K562 (cell line): Measurements from ENCODE around the gene ZNF74. TPM values are rescaled to one million over a fixed set of nuclear protein-coding genes. Genes with fewer than 3 reads are reported as not detected.
A peak's percentile ranks its signal among the peaks of the same experiment; 100 is the strongest.

Experiments
- BRF1 ChIP-seq: IDR thresholded peaks from 3 replicates; pipeline ENCODE4 v1.6.1; 2011; ENCODE audit warnings: borderline replicate concordance, mild to moderate bottlenecking; ENCODE audit not compliant: insufficient read length; ENCODE audit errors: extremely low read depth
- CBFB ChIP-seq: sonication (generic); formaldehyde crosslinking; IDR thresholded peaks from 2 replicates; pipeline ENCODE4 v1.4.0; 2020; ENCODE audit warnings: mild to moderate bottlenecking, missing genetic modification reagents
- FOXK1 ChIP-seq: sonication (generic); formaldehyde crosslinking; IDR thresholded peaks from 2 replicates; pipeline ENCODE4 v1.8.0; 2022; ENCODE audit warnings: missing genetic modification reagents, mild to moderate bottlenecking, borderline replicate concordance
- GATA2 ChIP-seq: sonication (generic); formaldehyde crosslinking; IDR thresholded peaks from 2 replicates; pipeline ENCODE4 v1.4.0; 2020; ENCODE audit warnings: mild to moderate bottlenecking, missing genetic modification reagents
- JUN ChIP-seq, 2 experiments: sonication (generic) in 1 of 2; formaldehyde crosslinking in 1 of 2; IDR thresholded peaks; 2 replicates each; pipeline versions ENCODE4 v1.6.1 to v1.8.0; 2012 to 2022; ENCODE audit warnings: borderline replicate concordance in 2 of 2, mild to moderate bottlenecking in 2 of 2, improper control_type of control experiment in 1 of 2, low read depth in 1 of 2, low read length in 1 of 2, missing genetic modification reagents in 1 of 2
- KAT8 ChIP-seq: fragments of 450-650 bp; IDR thresholded peaks from 2 replicates; pipeline ENCODE4 v1.6.1; 2016; ENCODE audit warnings: low read depth, mild to moderate bottlenecking
- KLF1 ChIP-seq: fragments of 450-650 bp; IDR thresholded peaks from 2 replicates; pipeline ENCODE4 v1.6.1; 2016; ENCODE audit warnings: missing genetic modification characterization, missing compliant biosample characterization
- KLF13 ChIP-seq: fragments of 450-650 bp; IDR thresholded peaks from 2 replicates; pipeline ENCODE4 v1.6.1; 2016; ENCODE audit warnings: missing genetic modification characterization, low read depth, mild to moderate bottlenecking, missing compliant biosample characterization, moderate library complexity, borderline replicate concordance
- MEF2D ChIP-seq: conservative IDR thresholded peaks from 2 replicates; pipeline ENCODE4 v1.6.1; 2016; ENCODE audit warnings: low read depth, missing genetic modification characterization, missing compliant biosample characterization
- PTTG1 ChIP-seq: fragments of 450-650 bp; IDR thresholded peaks from 2 replicates; pipeline ENCODE4 v1.6.1; 2016; ENCODE audit warnings: low read depth, mild to moderate bottlenecking, missing genetic modification characterization, missing compliant biosample characterization
- RBBP5 ChIP-seq: fragments of 200-600 bp; sonication (generic); IDR thresholded peaks from 2 replicates; pipeline ENCODE4 v1.6.1; 2012; ENCODE audit warnings: borderline replicate concordance, mild to moderate bottlenecking, low read length, control low read depth, inconsistent platforms; ENCODE audit not compliant: insufficient read depth, poor library complexity, severe bottlenecking
- SETDB1 ChIP-seq: IDR thresholded peaks from one replicate; pipeline ENCODE4 v1.6.1; 2012; ENCODE audit warnings: low read length, control low read depth, inconsistent platforms
- SRF ChIP-seq, 2 experiments: fragments of 250-450, 450-650 bp in 1 of 2; sonication (Bioruptor Pico) in 1 of 2; sonication (generic) in 1 of 2; formaldehyde crosslinking; IDR thresholded peaks; 2 replicates each; pipeline versions ENCODE4 v1.5.0 to v1.5.1; 2020 to 2022; ENCODE audit warnings: mild to moderate bottlenecking in 1 of 2, missing genetic modification reagents in 1 of 2
- SRSF9 ChIP-seq: fragments of 200-400 bp; formaldehyde crosslinking; IDR thresholded peaks from 2 replicates; pipeline ENCODE4 v1.6.1; 2017; ENCODE audit warnings: low read depth, low read length, borderline replicate concordance
- TAF15 ChIP-seq: fragments of 200-400 bp; formaldehyde crosslinking; IDR thresholded peaks from 2 replicates; pipeline ENCODE4 v1.6.1; 2017; ENCODE audit warnings: mild to moderate bottlenecking, low read depth, low read length, moderate library complexity
- TFAM ChIP-seq: fragments of 250-450 bp; sonication (Bioruptor Pico); conservative IDR thresholded peaks from 2 replicates; pipeline ENCODE4 v1.5.0; 2021; ENCODE audit warnings: mild to moderate bottlenecking, moderate library complexity
- U2AF1 ChIP-seq: fragments of 200-400 bp; formaldehyde crosslinking; optimal IDR thresholded peaks from 2 replicates; pipeline ENCODE3; 2017; ENCODE audit warnings: mild to moderate bottlenecking, low read depth, low read length, moderate library complexity
- ZBTB1 ChIP-seq: sonication (generic); formaldehyde crosslinking; IDR thresholded peaks from 2 replicates; pipeline ENCODE4 v1.8.1; 2023; ENCODE audit warnings: missing genetic modification reagents, low read depth, mild to moderate bottlenecking, borderline replicate concordance
- ZKSCAN3 ChIP-seq: fragments of 250-450 bp; sonication (Bioruptor Pico); IDR thresholded peaks from 2 replicates; pipeline ENCODE4 v1.4.0; 2020
- ZNF316 ChIP-seq: fragments of 450-650 bp; IDR thresholded peaks from 2 replicates; pipeline ENCODE4 v1.6.1; 2016
- ZNF354B ChIP-seq: fragments of 250-450 bp; sonication (Bioruptor Pico); IDR thresholded peaks from 2 replicates; pipeline ENCODE4 v1.4.0; 2020
- ZNF436 ChIP-seq: fragments of 250-450, 450-650 bp; sonication (Bioruptor Pico); formaldehyde crosslinking; IDR thresholded peaks from 2 replicates; pipeline ENCODE4 v1.7.0; 2020; ENCODE audit warnings: mild to moderate bottlenecking
- ZNF551 ChIP-seq: fragments of 250-450 bp; sonication (Bioruptor Pico); IDR thresholded peaks from 2 replicates; pipeline ENCODE4 v1.5.0; 2021; ENCODE audit warnings: mild to moderate bottlenecking, moderate library complexity
- ZNF764 ChIP-seq: fragments of 250-450 bp; sonication (Bioruptor Pico); IDR thresholded peaks from 2 replicates; pipeline ENCODE4 v1.4.0; 2020; ENCODE audit warnings: low read depth, mild to moderate bottlenecking, moderate library complexity
- polyA plus RNA-seq, 8 experiments: library from polyadenylated mRNA; depleted of rRNA in 4 of 8; stranded (reverse) in 5 of 8; unstranded in 3 of 8; fragments of >200 nt; fragmentation: Nextera tagmentation in 2 of 8; fragmentation: Illumina TruSeq in 1 of 8; extraction: Ambion mirVana in 2 of 8; extraction: Trizol in 1 of 8; gene quantifications; 2 replicates each; pipeline versions ENCODE4 v1.2.1 to v1.2.3, GENCODE V29; 2011 to 2014; ENCODE audit warnings: inconsistent platforms in 1 of 8, missing spikeins in 1 of 8
- total RNA-seq, 7 experiments: library from RNA; depleted of rRNA in 6 of 7; stranded (reverse); fragments of >200 nt in 6 of 7; fragmentation: Illumina TruSeq in 2 of 7; extraction: Trizol in 2 of 7; gene quantifications; 2 replicates each; pipeline versions ENCODE4 v1.2.1 to v1.2.3, GENCODE V29; 2011 to 2021; ENCODE audit warnings: low replicate concordance in 1 of 7
- TF ChIP-seq, protein P1 (sequence below): sonication (generic); formaldehyde crosslinking; IDR thresholded peaks from 2 replicates; pipeline ENCODE4 v1.8.0; 2022; ENCODE audit warnings: mild to moderate bottlenecking, missing genetic modification reagents
- TF ChIP-seq, protein P2 (sequence below): sonication (generic); formaldehyde crosslinking; IDR thresholded peaks from 2 replicates; pipeline ENCODE4 v1.8.0; 2022; ENCODE audit warnings: missing genetic modification reagents, mild to moderate bottlenecking, borderline replicate concordance

The ZNF74 gene
- total and polyA plus RNA-seq, 9 of the 15 experiments (the other 6 are each of a cell fraction or from before 2014, with no cell fraction given): 2.4 to 53.5 (median 31.5) TPM

DNA sequence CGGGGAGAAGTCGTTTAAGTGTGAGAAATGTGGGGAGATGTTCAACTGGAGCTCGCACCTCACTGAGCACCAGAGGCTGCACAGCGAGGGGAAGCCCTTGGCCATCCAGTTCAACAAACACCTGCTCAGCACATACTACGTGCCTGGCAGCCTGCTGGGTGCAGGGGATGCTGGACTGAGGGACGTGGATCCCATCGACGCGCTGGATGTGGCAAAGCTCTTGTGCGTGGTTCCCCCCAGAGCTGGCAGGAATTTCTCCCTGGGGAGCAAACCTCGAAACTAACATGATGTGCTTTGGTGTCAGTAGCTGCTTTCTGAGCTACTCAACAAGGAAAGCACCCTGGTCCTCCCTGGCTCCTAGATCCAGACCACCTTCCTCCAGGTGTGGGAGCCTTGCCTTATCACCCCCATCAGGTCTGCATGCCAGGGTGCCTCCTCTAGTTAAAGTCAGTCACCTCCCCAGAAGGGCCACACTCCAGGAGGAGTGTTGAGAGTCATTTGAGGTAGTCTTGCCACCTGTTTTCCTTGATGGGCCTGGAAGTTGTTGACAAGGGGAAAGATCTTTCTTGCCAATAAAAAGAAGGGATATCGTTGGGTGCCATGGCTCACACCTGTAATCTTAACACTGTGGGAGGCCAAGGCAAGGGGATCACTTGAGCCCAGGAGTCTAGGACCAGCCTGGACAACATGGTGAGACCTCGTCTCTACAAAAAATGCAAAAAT is 12.9 kb downstream of the ZNF74 start (continued):
- TF ChIP-seq SETDB1 (peak; percentile 14), ZKSCAN3 (CRISPR knock-in tag) (no peak), SRF (CRISPR knock-in tag; IDR thresholded peaks at IDR 0.05) (no peak), JUN (IDR thresholded peaks at IDR 0.05; ENCODE audit: borderline replicate concordance, low read depth, low read length) (no peak), JUN (CRISPR knock-in tag; IDR thresholded peaks at IDR 0.05; ENCODE audit: borderline replicate concordance) (no peak), MEF2D (tag) (no peak), KLF13 (tag) (no peak), GATA2 (CRISPR knock-in tag) (peak; percentile 16; the same call in 1 of the 2 replicates), ZNF316 (no peak), ZBTB1 (no peak), KLF1 (no peak), ZNF551 (no peak), KAT8 (no peak), U2AF1 (no peak), RBBP5 (peak; percentile 12), TFAM (no peak), ZNF354B (no peak), ZNF764 (CRISPR knock-in tag) (no peak), ZNF436 (CRISPR knock-in tag) (no peak), FOXK1 (no peak), CBFB (CRISPR knock-in tag) (peak; percentile 49; the same call in 1 of the 2 replicates), BRF1 (no peak), TAF15 (no peak), PTTG1 (tag) (no peak), SRSF9 (no peak)
- TF ChIP-seq, protein P1, sequence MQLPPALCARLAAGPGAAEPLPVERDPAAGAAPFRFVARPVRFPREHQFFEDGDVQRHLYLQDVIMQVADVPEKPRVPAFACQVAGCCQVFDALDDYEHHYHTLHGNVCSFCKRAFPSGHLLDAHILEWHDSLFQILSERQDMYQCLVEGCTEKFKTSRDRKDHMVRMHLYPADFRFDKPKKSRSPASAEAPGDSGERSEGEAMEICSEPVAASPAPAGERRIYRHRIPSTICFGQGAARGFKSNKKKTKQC (CRISPR knock-in tag): no peak
- TF ChIP-seq, protein P2, sequence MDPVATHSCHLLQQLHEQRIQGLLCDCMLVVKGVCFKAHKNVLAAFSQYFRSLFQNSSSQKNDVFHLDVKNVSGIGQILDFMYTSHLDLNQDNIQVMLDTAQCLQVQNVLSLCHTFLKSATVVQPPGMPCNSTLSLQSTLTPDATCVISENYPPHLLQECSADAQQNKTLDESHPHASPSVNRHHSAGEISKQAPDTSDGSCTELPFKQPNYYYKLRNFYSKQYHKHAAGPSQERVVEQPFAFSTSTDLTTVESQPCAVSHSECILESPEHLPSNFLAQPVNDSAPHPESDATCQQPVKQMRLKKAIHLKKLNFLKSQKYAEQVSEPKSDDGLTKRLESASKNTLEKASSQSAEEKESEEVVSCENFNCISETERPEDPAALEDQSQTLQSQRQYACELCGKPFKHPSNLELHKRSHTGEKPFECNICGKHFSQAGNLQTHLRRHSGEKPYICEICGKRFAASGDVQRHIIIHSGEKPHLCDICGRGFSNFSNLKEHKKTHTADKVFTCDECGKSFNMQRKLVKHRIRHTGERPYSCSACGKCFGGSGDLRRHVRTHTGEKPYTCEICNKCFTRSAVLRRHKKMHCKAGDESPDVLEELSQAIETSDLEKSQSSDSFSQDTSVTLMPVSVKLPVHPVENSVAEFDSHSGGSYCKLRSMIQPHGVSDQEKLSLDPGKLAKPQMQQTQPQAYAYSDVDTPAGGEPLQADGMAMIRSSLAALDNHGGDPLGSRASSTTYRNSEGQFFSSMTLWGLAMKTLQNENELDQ (CRISPR knock-in tag): no peak
